SK-N-SH (cell line): Measurements from ENCODE around the gene MYOCOS.

Source experiments
- RFX5 ChIP-seq: IDR thresholded peaks from 2 replicates; pipeline ENCODE4 v1.6.1; 2012; ENCODE audit warnings: mild to moderate bottlenecking, improper control_type of control experiment, low read length
- YY1 ChIP-seq: IDR thresholded peaks from 2 replicates; pipeline ENCODE4 v1.4.0; 2012; ENCODE audit warnings: low read depth, mild to moderate bottlenecking
- TF ChIP-seq, protein P1 (sequence below): IDR thresholded peaks from 2 replicates; pipeline ENCODE4 v1.6.1; 2012; ENCODE audit warnings: mild to moderate bottlenecking, low read depth, low read length, moderate library complexity
- TF ChIP-seq, protein P2 (sequence below): fragments of 200-600 bp; sonication (generic); IDR thresholded peaks from 2 replicates; pipeline ENCODE4 v1.6.1; 2017; ENCODE audit warnings: antibody characterized with exemption, mild to moderate bottlenecking, moderate library complexity

DNA sequence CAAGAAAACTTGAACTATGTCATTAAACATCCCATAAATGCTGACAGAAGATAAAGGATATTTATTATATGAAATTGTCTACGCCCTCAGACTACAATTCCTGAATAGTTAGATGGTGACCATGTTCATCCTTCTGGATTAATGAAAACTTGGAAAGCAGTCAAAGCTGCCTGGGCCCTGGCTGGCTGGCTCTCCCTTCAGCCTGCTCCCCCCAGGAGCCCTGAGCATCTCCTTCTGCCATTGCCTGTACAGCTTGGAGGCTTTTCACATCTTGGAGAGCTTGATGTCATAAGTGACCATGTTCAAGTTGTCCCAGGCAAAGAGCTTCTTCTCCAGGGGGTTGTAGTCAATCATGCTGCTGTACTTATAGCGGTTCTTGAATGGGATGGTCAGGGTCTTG lies 13.6 kb downstream of the MYOCOS start:
- TF ChIP-seq, protein P1, sequence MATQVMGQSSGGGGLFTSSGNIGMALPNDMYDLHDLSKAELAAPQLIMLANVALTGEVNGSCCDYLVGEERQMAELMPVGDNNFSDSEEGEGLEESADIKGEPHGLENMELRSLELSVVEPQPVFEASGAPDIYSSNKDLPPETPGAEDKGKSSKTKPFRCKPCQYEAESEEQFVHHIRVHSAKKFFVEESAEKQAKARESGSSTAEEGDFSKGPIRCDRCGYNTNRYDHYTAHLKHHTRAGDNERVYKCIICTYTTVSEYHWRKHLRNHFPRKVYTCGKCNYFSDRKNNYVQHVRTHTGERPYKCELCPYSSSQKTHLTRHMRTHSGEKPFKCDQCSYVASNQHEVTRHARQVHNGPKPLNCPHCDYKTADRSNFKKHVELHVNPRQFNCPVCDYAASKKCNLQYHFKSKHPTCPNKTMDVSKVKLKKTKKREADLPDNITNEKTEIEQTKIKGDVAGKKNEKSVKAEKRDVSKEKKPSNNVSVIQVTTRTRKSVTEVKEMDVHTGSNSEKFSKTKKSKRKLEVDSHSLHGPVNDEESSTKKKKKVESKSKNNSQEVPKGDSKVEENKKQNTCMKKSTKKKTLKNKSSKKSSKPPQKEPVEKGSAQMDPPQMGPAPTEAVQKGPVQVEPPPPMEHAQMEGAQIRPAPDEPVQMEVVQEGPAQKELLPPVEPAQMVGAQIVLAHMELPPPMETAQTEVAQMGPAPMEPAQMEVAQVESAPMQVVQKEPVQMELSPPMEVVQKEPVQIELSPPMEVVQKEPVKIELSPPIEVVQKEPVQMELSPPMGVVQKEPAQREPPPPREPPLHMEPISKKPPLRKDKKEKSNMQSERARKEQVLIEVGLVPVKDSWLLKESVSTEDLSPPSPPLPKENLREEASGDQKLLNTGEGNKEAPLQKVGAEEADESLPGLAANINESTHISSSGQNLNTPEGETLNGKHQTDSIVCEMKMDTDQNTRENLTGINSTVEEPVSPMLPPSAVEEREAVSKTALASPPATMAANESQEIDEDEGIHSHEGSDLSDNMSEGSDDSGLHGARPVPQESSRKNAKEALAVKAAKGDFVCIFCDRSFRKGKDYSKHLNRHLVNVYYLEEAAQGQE: no peak
- TF ChIP-seq, protein P2, sequence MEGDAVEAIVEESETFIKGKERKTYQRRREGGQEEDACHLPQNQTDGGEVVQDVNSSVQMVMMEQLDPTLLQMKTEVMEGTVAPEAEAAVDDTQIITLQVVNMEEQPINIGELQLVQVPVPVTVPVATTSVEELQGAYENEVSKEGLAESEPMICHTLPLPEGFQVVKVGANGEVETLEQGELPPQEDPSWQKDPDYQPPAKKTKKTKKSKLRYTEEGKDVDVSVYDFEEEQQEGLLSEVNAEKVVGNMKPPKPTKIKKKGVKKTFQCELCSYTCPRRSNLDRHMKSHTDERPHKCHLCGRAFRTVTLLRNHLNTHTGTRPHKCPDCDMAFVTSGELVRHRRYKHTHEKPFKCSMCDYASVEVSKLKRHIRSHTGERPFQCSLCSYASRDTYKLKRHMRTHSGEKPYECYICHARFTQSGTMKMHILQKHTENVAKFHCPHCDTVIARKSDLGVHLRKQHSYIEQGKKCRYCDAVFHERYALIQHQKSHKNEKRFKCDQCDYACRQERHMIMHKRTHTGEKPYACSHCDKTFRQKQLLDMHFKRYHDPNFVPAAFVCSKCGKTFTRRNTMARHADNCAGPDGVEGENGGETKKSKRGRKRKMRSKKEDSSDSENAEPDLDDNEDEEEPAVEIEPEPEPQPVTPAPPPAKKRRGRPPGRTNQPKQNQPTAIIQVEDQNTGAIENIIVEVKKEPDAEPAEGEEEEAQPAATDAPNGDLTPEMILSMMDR: no peak
- TF ChIP-seq RFX5: no peak
- TF ChIP-seq YY1: no peak
